GM19324 (cell line): ENCODE data around the gene SULT1E1.
"Not testable (repeated sequence)": the region's sequence is repeated elsewhere in the genome, so short reads cannot be mapped to it uniquely, and the experiment has no call there.

ENCODE experiments used
- ATAC-seq: cut with Tn5 transposase; IDR thresholded peaks from one replicate; pipeline ENCODE4 v1.9.1; 2021; ENCODE audit warnings: mild to moderate bottlenecking, moderate library complexity; ENCODE audit not compliant: unreplicated experiment, low FRiP score

The SULT1E1 gene

DNA sequence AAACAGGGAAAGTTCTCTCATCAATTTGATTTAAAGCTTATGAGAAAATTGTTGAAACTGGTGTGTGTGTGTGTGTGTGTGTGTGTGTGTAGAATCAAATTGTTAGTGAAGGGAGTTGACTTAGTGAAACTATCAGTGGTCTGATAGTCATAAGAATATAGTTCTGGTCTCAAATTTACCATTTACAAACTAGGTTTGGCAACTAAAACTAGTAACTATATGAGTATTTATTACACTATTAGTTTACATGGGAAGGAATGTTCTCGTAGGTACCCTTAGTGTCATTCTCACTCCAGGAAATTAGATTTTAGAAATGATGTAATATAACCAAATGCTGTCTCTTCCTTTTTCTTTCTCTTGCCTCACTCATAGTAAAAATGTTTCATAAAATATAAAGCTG lies 11.9 kb downstream of the SULT1E1 start:
- no peak for ATAC-seq

DNA sequence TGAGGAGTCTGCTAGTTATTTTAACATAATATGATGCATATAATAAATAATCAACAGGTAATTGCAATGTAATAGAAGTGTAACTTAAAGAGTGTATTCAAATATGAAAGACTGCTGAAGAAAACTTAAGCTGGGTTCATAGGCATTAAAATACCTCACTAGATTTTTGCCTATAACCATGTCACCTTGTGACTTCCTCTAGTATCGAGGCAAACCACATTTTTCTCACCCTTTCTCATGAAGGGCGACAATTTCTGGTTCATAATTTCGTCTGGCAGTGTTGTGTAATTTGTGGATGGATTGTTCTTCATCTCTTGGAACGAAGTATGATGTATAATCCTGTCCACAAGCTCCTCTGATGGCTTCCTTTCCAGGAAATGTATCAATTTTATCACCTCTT lies 16.0 kb downstream of the SULT1E1 start:
- ATAC-seq, result peak; percentile 82

DNA sequence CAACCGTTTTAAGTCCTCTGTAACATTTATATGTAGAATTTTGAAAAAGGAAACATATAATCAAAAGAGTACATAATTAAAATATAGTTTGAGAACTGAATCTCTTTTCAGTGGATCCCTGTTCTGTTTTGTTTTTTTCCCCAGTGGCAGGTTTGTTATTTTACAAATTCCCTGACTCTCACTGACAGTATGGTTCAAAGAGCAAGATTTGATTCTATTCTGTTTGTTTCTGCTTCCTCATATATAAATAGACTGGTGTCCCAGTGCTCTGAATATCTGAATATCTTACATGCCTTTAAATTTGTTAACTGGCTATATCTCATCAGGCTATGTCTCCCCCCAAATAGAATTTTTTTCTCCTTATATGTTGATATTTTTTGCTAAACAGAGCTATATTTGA lies 16.6 kb downstream of the SULT1E1 start:
- no peak for ATAC-seq

DNA sequence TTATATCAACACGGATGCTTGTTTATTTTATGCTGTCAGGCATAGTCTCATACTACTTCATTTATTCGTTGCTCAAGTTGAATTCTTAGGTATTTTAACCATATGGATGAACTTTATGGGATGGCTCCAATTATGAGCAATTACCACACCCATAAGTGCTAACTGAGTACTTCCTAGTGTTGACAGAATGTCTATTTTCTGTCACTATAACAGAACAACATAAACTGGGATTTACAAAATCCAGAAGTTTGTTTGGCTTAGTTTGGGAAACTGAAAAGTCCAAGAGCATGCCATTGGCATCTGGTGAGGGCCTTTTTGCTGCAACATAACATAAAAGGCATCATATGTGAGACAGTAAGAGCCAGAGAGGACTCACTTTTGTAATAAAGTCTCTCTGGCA lies 21.0 kb downstream of the SULT1E1 start:
- ATAC-seq, result no peak

- ATAC-seq, result no peak
Measured at GRCh38 chr4:69836287-69836686, 23.7 kb downstream of the SULT1E1 start.

GRCh38 chr4:69835766-69836165 lies 24.2 kb downstream of the SULT1E1 start:
- ATAC-seq, result no peak

DNA sequence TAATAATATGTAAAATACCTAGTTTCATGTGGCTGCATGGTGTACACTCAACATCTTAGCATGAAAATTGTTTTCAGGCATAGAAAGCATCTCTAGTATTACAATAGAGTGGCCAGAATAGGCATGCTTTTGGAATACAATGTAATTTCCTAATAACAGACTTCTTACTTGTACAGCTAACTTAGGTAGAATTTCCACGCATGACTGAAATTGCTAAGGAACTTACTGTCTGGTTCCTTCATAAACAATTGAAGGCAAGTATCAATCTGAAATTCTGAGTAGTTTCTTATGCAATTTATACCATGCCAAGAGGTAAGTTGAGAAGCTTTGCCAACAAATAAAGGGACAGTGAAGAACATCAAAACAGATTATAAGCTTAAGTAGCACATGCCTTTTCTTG lies 26.7 kb downstream of the SULT1E1 start:
- no peak for ATAC-seq

- peak; percentile 64 for ATAC-seq
Measured at GRCh38 chr4:69832326-69833030, 27.5 kb downstream of the SULT1E1 start.

GRCh38 chr4:69831646-69832325 lies 28.2 kb downstream of the SULT1E1 start:
- peak; percentile 79 for ATAC-seq

DNA sequence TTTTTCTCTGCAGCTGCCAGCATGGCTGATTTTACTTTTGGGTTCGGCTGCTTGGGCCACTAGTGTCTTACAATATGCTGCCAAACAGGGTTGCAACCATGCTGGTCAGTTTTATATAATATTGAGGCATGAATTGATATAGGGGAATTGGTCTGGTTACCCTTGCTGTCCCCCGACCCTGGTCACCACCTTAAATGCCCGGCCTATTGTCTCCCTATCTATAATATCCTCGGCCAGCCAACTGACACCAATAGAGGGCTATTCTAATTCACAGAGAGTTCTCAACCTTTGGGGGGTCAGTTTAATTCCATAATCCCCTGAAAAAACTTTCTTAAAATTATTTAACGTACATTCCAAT lies 28.7 kb downstream of the SULT1E1 start:
- ATAC-seq, result no peak

DNA sequence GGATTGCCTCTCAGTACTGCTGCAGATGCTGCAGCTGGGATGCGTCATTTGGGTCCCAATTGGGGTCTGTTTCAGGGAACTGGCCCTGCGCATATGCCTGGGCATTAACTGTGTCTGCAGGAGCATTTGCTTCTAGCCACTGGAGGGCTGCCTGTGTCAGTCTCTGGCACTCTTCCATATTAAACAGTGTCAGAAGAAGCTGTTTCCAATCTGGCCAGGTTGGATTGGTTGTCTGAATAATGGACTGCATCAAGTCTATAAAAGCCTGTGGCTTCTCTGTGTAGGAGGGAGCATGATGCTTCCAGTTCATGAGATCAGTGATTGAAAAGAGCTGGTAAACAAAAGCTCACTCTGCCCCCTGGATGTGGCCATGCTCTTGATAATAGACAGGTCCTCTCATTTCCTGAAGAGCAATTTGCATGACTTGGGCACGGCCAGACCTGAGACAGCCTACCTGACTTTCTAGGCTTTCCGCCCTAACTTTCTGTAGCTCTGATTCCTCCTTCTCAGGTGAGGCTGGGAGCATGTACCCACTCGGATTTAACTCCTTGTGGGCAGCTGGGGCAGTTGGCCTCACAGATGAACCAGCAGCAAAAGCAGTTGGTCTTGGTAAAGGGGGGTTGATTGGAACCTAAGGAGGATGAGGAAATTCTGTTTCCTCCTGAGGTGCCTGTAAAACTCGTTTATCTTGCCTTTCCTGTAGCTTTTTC lies 29.2 kb downstream of the SULT1E1 start:
- ATAC-seq, result no peak

- no peak for ATAC-seq
Measured at GRCh38 chr4:69830192-69830559, 29.8 kb downstream of the SULT1E1 start.

GRCh38 chr4:69829678-69830077 lies 30.3 kb downstream of the SULT1E1 start:
- no peak for ATAC-seq

GRCh38 chr4:69828828-69829227 lies 31.1 kb downstream of the SULT1E1 start:
- ATAC-seq, result no peak

DNA sequence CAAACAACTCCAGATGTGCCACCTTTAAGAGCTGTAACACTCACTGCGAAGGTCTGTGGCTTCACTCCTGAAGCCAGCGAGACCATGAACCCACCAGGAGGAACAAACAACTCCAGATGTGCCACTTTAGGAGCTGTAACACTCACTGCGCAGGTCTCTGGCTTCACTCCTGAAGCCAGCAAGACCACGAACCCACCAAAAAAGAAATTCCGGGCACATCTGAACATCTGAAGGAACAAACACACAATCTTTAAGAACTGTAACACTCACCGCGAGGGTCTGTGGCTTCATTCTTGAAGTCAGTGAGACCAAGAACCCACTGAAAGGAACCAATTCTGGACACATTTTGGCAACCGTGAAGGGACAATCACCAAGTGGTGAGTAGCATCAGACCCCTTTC lies 34.9 kb downstream of the SULT1E1 start:
- not testable (repeated sequence) for ATAC-seq

DNA sequence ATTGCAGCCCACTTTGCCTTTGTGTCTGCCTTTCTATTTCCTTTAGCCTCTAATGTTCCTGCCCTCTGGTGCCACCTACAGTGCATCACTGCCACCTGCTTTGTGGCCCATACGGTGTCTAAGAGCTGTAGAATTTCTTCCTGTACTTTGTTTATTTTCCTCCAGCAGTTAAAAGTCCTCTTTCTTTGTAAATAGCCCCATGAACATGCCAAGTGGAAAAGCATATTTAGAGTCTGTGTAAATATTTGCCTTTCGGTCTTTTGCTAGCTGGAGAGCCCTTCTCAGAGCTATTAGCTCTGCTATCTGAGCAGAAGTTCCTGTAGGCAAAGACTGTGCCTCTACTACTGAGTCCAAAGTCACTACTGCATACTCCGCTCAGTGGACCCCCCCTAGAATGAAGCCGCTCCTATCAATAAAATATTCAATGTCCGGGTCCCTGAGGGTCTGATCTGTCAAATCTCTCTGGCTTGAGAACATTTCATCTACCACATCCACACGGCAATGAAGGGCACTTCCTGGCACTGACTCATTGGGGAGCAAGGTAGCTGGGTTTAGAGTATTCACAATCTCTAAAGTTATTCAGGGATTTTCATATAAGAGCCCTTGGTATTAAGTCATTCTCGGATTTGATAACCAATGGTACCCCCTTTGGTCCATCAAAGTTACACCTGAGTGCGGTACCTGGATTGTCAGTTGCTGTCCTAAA lies 36.3 kb downstream of the SULT1E1 start:
- ATAC-seq, result peak; percentile 99

DNA sequence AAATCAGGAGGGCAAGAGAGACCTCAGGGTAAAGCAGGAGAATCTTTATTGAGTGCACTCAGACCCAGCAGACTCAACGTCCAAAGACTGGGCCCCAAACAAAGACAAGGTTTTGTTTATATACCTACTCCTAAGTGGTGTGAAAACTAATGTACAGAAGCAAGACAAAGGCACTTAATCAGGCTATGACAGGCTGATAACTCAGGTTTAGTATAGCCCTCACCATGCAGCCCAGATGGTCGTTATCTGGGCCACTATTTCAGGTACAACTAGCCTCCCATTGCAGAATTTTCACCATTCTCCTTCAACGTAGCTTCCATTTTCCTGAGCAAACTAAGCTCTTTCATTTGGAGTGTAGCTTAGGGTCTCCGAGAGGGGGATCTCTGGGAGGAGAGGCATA lies 36.9 kb downstream of the SULT1E1 start:
- ATAC-seq, result no peak

- no peak for ATAC-seq
Measured at GRCh38 chr4:69822198-69822597, 37.7 kb downstream of the SULT1E1 start.

GRCh38 chr4:69818060-69818639 lies 41.8 kb downstream of the SULT1E1 start:
- no peak for ATAC-seq

- ATAC-seq, result no peak
Measured at GRCh38 chr4:69816236-69816635, 43.7 kb downstream of the SULT1E1 start.

DNA sequence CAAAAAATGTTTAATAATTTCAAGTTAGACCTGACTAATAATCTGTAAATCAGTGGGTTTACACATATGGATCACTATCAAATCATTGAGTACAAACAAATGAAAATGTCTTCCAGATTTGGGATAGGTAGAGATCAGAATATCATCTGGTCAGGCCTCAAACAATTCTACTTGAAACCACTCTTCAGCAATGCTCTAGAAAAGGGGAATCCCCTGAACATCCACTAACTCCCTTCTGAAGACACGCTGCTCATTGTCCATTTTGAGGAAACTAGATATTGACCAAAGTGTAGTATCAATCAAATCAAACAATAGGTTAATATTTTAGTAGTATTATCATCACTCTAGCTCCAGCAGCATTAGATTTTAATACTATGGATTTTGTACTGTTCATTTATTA lies 46.3 kb downstream of the SULT1E1 start:
- no peak for ATAC-seq
